Measurements from ENCODE around the gene THOC7. TPM values are rescaled to one million over a fixed set of nuclear protein-coding genes. Genes with fewer than 3 reads are reported as not detected.

The THOC7 gene
- total RNA-seq, 4 donors from 2014 or later = 28.0 to 48.8 (median 40.1) TPM

DNA sequence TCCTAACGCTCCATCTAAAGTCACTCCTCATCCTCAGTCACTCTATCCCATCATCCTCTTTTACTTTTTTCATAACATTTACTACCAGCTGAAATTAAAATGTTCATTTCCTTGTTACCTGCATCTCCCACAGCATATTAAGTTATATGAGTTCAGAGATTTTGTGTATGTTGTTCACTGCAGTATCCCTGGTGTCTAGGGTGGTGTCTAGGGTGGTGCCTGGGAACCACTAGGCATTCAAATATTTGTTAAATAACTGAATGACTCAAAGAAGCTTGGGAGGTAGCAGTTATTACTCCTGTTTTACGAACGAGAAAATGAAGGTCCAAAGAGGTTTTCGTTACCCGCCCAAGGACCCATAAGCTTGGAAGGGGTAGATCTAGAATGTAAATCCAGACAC, 46.4 kb downstream of the THOC7 start:
- no peaks in the 10 kb centered on the region for H3K9me3 ChIP-seq
- H3K4me3 ChIP-seq = no peak overlapping the region
- no peak for DNase-seq (ENCODE audit: low spot score in 2 of 2)
- H3K27me3 ChIP-seq = no peaks in the 10 kb centered on the region
- peaks cover 4% of the 10 kb centered on the region for H3K4me1 ChIP-seq
- no peak for TF ChIP-seq POLR2AphosphoS5 (IDR thresholded peaks at IDR 0.05)
- TF ChIP-seq POLR2A (IDR thresholded peaks at IDR 0.05) = no peak
- no peak for TF ChIP-seq EP300 (IDR thresholded peaks at IDR 0.05)
- TF ChIP-seq, protein P1, sequence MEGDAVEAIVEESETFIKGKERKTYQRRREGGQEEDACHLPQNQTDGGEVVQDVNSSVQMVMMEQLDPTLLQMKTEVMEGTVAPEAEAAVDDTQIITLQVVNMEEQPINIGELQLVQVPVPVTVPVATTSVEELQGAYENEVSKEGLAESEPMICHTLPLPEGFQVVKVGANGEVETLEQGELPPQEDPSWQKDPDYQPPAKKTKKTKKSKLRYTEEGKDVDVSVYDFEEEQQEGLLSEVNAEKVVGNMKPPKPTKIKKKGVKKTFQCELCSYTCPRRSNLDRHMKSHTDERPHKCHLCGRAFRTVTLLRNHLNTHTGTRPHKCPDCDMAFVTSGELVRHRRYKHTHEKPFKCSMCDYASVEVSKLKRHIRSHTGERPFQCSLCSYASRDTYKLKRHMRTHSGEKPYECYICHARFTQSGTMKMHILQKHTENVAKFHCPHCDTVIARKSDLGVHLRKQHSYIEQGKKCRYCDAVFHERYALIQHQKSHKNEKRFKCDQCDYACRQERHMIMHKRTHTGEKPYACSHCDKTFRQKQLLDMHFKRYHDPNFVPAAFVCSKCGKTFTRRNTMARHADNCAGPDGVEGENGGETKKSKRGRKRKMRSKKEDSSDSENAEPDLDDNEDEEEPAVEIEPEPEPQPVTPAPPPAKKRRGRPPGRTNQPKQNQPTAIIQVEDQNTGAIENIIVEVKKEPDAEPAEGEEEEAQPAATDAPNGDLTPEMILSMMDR (IDR thresholded peaks at IDR 0.05) = no peak
- H3K27ac ChIP-seq = no peak overlapping the region
- no peaks in the 10 kb centered on the region for H3K36me3 ChIP-seq
- WGBS = 92% methylated on average over 5 of the region's 5 CpGs

DNA sequence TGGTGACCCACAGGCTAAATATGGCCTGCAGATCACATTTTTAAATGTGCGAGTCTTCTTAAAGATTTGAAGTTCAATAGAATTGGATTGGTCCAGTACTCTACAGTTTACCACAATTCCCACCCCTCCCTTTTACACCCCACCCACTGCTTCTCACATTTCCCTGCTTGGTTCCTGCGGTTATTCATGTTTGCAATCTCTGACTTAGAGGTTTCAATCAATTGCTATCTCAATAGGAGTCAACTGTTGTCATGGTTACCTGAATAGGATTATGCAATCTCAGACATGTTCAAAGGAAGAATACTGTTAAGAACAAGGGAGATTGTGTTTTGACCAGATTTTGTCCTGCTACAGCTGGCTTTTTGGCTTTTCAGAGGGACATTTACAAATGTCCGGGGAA, 49.4 kb downstream of the THOC7 start:
- no peak overlapping the region for H3K4me3 ChIP-seq
- no peaks in the 10 kb centered on the region for H3K9me3 ChIP-seq
- TF ChIP-seq EP300 (IDR thresholded peaks at IDR 0.05) (no peak), POLR2A (IDR thresholded peaks at IDR 0.05) (no peak), POLR2AphosphoS5 (IDR thresholded peaks at IDR 0.05) (no peak)
- TF ChIP-seq, protein P1 (IDR thresholded peaks at IDR 0.05) = no peak
- no peak overlapping the region for H3K27ac ChIP-seq
- no peak for DNase-seq (ENCODE audit: low spot score in 2 of 2)
- peaks cover 4% of the 10 kb centered on the region for H3K4me1 ChIP-seq
- H3K36me3 ChIP-seq = no peaks in the 10 kb centered on the region
- 96% methylated on average over 3 of the region's 3 CpGs for WGBS
- H3K27me3 ChIP-seq = no peaks in the 10 kb centered on the region

DNA sequence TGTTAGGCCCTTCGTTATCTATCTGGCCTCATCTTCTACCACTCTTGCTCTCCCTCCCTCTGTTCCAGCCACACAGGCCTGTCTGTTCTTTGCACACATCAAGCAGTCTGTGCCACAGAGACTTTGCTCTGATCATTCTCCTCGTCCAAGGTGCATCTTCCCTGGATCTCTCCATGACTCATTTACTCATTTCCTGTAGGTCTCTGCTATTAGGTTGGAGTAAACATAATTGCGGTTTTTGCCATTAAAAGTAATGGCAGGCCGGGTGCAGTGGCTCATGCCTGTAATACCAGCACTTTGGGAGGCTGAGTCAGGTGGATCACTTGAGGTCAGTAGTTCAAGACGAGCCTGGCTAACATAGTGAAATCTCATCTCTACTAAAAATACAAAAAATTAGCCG, 54.0 kb downstream of the THOC7 start:
- TF ChIP-seq POLR2A (IDR thresholded peaks at IDR 0.05) = no peak
- TF ChIP-seq POLR2AphosphoS5 (IDR thresholded peaks at IDR 0.05) = no peak
- TF ChIP-seq, protein P1 (IDR thresholded peaks at IDR 0.05) = no peak
- no peak for TF ChIP-seq EP300 (IDR thresholded peaks at IDR 0.05)
- no peak overlapping the region for H3K4me3 ChIP-seq
- H3K4me1 ChIP-seq = no peaks in the 10 kb centered on the region
- H3K36me3 ChIP-seq = no peaks in the 10 kb centered on the region
- H3K9me3 ChIP-seq = peaks cover 6% of the 10 kb centered on the region
- no peak for DNase-seq (ENCODE audit: low spot score in 2 of 2)
- H3K27ac ChIP-seq = no peak overlapping the region
- no peaks in the 10 kb centered on the region for H3K27me3 ChIP-seq
- WGBS = 88% methylated on average over 6 of the region's 6 CpGs

DNA sequence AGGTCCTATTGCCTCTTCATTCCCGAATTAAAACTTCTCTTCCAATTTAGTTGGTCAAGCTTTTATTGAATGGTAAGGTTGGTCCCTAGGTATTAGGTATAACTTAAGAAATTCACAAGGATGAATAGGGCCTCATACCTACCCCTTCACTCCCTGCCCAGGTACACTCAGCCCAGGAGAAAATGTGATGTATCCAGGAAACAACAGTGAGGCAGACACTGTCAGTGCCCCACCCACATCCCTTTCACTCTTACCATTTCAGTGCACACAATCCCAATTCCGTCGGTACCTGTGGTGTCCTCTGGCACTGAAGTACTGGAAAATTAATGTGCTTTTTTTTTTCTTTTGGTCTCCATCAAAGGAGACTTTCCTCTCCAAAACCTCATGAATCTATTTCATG, 55.0 kb downstream of the THOC7 start:
- no peak for TF ChIP-seq POLR2A (IDR thresholded peaks at IDR 0.05)
- TF ChIP-seq, protein P1 (IDR thresholded peaks at IDR 0.05) = no peak
- no peak for TF ChIP-seq POLR2AphosphoS5 (IDR thresholded peaks at IDR 0.05)
- no peak for TF ChIP-seq EP300 (IDR thresholded peaks at IDR 0.05)
- H3K4me3 ChIP-seq = no peak overlapping the region
- DNase-seq (ENCODE audit: low spot score in 2 of 2) = no peak
- H3K4me1 ChIP-seq = no peaks in the 10 kb centered on the region
- H3K27me3 ChIP-seq = no peaks in the 10 kb centered on the region
- H3K9me3 ChIP-seq = peaks cover 6% of the 10 kb centered on the region
- WGBS = 71% methylated on average over 3 of the region's 3 CpGs
- H3K27ac ChIP-seq = no peak overlapping the region
- no peaks in the 10 kb centered on the region for H3K36me3 ChIP-seq

DNA sequence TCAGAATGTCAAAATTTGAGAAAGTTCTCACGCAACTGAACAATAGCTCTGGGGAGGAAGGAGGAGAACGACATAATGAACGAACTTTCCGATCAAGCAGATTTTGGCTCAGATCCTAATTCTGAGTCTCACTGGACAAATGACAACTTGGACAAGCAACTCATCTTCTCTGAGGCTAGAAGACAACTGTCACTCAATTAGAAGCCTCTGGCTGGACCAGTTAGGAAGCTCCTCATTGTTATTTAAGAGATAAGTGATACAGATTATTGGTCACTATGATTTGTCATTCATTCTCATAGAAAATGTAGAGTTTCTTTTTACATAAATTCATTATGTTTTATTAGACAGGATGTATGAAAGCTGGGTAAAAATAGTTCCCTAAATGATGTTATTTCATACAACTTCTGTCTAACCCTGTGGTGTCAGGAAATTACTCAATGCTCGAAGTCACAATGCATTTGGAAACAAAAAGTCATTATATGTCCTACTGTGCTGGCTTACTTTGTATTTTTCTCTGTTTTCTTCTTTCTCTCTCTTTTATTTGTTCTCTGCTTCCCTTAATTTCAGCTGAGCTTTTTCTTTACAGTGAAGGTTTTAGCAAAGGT, 55.5 kb downstream of the THOC7 start:
- no peak overlapping the region for H3K27ac ChIP-seq
- H3K36me3 ChIP-seq = no peaks in the 10 kb centered on the region
- no peak for DNase-seq (ENCODE audit: low spot score in 2 of 2)
- no peak overlapping the region for H3K4me3 ChIP-seq
- TF ChIP-seq EP300 (IDR thresholded peaks at IDR 0.05) (no peak), POLR2A (IDR thresholded peaks at IDR 0.05) (no peak), POLR2AphosphoS5 (IDR thresholded peaks at IDR 0.05) (no peak)
- TF ChIP-seq, protein P1 (IDR thresholded peaks at IDR 0.05) = no peak
- WGBS = 74% methylated on average over 5 of the region's 5 CpGs
- H3K27me3 ChIP-seq = no peaks in the 10 kb centered on the region
- H3K4me1 ChIP-seq = no peaks in the 10 kb centered on the region
- H3K9me3 ChIP-seq = peaks cover 6% of the 10 kb centered on the region

All from suprapubic skin (tissue), 4 donors.